ENCODE results near the gene BCL11A. TPM values are rescaled to one million over a fixed set of nuclear protein-coding genes. Genes with fewer than 3 reads are reported as not detected.
A peak's percentile ranks its signal among the peaks of the same experiment; 100 is the strongest.

BCL11A gene
- total RNA-seq, 2 experiments from 2014 or later = 0.40 to 0.64 TPM

DNA sequence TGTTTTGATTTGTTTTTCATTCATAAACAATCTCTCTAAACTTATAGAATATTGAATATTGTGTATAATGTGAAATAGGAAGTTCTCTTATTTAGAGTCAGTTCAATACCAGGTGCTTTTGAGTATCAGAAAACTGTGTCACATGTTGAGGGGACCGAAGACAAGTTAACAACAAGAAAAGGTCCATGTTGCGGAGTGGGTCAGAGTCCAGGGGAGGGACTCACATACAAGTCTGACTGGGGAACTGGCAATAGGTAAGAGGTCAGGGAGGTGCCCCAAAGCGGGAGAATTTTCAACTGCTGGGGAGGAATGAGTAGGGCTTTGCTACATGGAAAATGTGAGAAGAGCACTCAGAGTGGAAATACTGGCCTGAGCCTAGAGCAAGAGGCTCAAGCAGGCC lies 19.8 kb upstream of the BCL11A start:
- no peak for ATAC-seq (ENCODE audit: low read depth)
- Mint-ChIP-seq H3K27ac (no peak overlapping the region), H3K4me1 (peaks cover 2% of the 10 kb centered on the region), H3K4me3 (no peak overlapping the region), H3K9me3 (no peaks in the 10 kb centered on the region), H3K36me3 (no peaks in the 10 kb centered on the region), H3K27me3 (peaks cover 37% of the 10 kb centered on the region)
- POLR2A ChIA-PET = no interaction called here
- no peak for DNase-seq

DNA sequence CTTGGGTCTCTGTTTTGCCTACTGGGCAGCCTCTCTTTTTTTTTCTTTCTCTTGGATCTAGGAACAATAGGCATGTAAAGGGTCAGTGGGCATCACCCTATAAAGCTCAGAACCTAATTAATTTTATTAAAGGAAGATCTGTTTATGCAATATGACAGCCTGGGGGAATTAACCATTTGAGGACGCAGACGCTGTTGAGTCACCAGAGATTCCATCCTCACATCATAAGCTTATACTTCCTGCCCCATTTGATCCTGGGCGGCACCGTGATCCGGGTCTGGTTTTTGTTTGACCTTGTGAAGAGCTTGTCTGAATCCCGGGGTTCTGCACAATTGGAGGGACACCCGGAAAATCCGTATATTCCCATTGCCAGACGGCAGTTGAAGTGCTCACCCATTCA lies 16.8 kb upstream of the BCL11A start:
- H3K4me3 Mint-ChIP-seq = no peak overlapping the region
- DNase-seq = no peak
- no peak overlapping the region for H3K27ac Mint-ChIP-seq
- H3K36me3 Mint-ChIP-seq = no peaks in the 10 kb centered on the region
- POLR2A ChIA-PET = interaction anchor here (1.0 kb wide), 1 partner anchor 11 kb away, joined by 6 read pairs; no protein-coding TSS in a partner anchor
- peaks cover 52% of the 10 kb centered on the region for H3K27me3 Mint-ChIP-seq
- H3K9me3 Mint-ChIP-seq = no peaks in the 10 kb centered on the region
- peaks cover 2% of the 10 kb centered on the region for H3K4me1 Mint-ChIP-seq
- no peak for ATAC-seq (ENCODE audit: low read depth)

DNA sequence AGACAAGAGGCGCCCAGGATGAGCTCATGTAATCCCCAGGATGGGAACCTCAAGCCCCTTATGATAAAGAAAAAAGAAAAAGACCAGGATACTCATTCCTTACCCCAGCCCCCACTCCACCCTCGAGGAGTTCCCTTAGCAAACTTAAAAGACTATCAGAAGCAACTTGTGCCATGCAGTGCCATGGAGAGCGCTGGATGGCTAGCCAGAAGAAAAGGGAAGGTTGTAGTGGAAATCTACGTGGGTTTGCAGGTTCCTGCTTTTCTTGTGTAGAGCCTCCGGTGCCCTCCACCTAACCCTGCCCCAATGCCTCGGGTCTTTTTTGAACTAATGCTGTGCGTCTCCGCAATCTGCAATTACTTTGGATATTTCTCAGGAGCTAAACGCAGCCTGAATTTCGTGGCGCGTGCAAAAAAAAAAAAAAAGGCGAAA lies 16.2 kb upstream of the BCL11A start:
- Mint-ChIP-seq H3K27me3 (peaks cover 54% of the 10 kb centered on the region), H3K4me3 (no peak overlapping the region), H3K27ac (no peak overlapping the region), H3K9me3 (no peaks in the 10 kb centered on the region), H3K36me3 (no peaks in the 10 kb centered on the region), H3K4me1 (peaks cover 4% of the 10 kb centered on the region)
- DNase-seq = no peak
- no peak for ATAC-seq (ENCODE audit: low read depth)
- POLR2A ChIA-PET = interaction anchor here (1.0 kb wide), 1 partner anchor 10 kb away, joined by 6 read pairs; no protein-coding TSS in a partner anchor

DNA sequence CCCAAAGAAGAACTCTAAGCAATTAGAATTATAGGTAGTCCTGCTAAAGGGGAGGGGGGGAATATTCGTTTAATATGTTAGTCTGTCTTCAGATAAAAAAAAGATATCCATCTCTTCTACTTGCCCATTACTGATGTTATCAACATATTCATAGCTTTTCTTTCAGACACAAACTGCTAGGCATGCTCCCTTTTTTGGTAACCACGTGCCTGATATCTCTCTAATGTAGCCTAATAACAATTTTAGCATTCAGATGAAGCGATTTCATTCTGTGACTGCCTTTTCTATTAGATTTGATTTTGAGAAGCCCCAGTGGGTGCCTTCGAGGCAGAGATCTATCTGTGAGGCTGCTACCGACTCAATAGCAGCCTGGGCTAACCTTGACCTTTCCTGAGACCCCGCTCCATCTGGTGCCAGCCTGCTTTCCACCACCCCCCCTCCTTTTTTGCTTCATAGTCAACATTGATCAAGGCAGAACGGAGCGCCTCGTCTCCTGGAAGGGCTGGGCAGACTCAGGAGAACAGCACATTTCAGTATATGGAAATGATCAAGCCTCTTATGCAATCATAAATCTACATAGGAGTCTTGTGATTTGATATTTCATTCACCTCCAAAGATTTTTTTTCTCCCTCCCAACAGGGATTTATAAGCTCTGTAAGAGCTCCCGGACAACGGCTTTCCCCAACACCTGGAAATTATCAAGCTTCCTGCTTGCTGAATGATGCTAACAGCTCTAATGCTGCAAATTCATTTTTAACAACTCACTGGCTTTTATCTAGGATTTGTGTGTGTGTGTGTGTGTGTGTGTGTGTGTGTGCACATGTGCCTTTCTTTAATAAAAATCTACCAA lies 14.7 kb upstream of the BCL11A start:
- DNase-seq (no peak), ATAC-seq (ENCODE audit: low read depth) (no peak)
- H3K27ac Mint-ChIP-seq = no peak overlapping the region
- H3K9me3 Mint-ChIP-seq = no peaks in the 10 kb centered on the region
- H3K4me3 Mint-ChIP-seq = no peak overlapping the region
- no peaks in the 10 kb centered on the region for H3K36me3 Mint-ChIP-seq
- peaks cover 57% of the 10 kb centered on the region for H3K27me3 Mint-ChIP-seq
- peaks cover 5% of the 10 kb centered on the region for H3K4me1 Mint-ChIP-seq
- POLR2A ChIA-PET = no interaction called here

DNA sequence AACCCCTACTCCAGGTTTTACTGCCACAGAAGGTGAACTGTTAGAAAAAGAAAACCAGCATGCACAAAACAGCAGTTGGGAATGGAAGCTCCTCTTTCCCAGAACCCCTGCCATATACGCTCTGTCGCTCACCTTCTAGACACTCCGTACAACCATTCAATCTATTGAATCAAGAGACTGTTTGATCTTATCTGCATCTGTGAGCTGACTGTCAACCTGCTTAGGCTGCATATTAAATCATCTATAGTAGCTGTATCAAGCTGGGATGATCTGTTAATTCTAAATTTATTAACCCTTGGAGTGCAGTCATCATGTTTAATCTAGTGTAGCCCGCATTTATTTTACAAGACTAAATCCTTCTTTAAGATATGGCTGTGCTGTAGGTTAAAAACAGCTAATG lies 13.6 kb upstream of the BCL11A start:
- H3K27me3 Mint-ChIP-seq = peaks cover 60% of the 10 kb centered on the region

DNA sequence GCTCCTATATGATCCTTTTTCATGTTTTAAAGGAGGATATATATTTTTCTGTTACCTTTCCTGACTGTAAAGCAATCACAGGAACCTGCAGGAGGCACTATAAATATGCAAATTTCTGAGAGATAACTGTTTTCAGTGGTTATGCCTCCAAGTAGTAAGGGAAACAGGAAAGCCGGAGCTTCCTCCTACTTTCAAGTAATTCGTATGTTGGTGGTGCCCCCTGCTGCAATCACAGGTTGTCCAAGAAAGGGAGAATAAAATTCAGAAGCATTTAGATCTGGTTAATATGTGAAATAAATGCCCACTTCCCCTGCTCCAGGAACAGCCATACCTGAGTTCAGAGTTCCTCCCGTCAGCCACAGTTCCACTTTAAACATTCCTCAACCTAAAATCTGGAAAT lies 12.0 kb upstream of the BCL11A start:
- no peak for DNase-seq
- H3K27me3 Mint-ChIP-seq = peaks cover 66% of the 10 kb centered on the region
- peaks cover 5% of the 10 kb centered on the region for H3K4me1 Mint-ChIP-seq
- H3K36me3 Mint-ChIP-seq = no peaks in the 10 kb centered on the region
- H3K4me3 Mint-ChIP-seq = no peak overlapping the region
- ATAC-seq (ENCODE audit: low read depth) = no peak
- POLR2A ChIA-PET = no interaction called here
- no peak overlapping the region for H3K27ac Mint-ChIP-seq
- no peaks in the 10 kb centered on the region for H3K9me3 Mint-ChIP-seq

More for the DNA sequence above, 13.6 kb upstream of the BCL11A start:
- no peak for ATAC-seq (ENCODE audit: low read depth)
- Mint-ChIP-seq H3K36me3 (no peaks in the 10 kb centered on the region), H3K27ac (no peak overlapping the region), H3K4me1 (peaks cover 5% of the 10 kb centered on the region), H3K4me3 (no peak overlapping the region), H3K9me3 (no peaks in the 10 kb centered on the region)
- DNase-seq = no peak
- POLR2A ChIA-PET = no interaction called here

DNA sequence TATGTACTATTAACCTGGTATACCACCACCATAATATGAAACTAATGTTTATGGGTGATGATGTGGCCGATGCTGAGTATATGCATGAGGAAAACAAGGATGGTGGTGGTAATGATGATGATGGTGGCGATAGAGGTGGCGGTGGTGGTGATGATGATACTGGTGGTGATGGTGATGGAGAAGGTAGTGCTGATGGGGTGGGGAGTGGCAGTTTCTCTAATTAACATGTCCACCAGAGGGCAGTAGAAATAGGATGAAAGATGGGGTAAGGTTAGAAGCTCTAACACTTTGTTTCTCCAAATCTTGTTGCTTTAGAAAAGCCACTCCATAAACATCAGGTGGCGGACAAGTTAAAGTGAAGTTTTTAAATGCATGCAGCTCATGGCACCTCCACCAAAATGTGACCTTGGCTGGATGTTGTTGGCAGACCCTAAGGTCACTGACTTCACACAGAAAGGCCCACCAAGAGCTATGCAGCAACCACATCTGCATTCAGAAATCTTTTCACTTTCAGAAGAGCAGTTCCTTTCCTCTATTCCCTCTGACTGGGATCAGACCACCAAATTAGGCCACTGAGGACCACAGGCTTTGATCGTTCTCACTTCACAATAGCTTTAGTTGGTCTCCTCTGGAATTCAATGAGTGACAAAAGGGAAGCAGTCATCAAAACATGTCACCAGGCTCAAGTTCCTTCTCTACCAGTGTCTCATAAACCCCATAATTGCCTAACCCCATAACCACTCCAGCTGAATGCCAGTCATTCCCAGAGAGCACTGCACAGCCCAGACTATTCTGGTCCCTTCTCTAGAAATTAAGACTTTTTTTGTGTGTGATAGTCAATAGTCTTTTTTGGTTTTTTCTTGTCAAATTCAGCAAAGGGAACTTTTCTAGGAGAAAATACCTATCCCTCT lies 7.5 kb upstream of the BCL11A start:
- DNase-seq = no peak
- POLR2A ChIA-PET = no interaction called here
- Mint-ChIP-seq H3K36me3 (no peaks in the 10 kb centered on the region), H3K9me3 (no peaks in the 10 kb centered on the region), H3K4me3 (no peak overlapping the region), H3K4me1 (peaks cover 10% of the 10 kb centered on the region), H3K27me3 (peaks cover 91% of the 10 kb centered on the region), H3K27ac (no peak overlapping the region)
- ATAC-seq (ENCODE audit: low read depth) = peak; percentile 61

DNA sequence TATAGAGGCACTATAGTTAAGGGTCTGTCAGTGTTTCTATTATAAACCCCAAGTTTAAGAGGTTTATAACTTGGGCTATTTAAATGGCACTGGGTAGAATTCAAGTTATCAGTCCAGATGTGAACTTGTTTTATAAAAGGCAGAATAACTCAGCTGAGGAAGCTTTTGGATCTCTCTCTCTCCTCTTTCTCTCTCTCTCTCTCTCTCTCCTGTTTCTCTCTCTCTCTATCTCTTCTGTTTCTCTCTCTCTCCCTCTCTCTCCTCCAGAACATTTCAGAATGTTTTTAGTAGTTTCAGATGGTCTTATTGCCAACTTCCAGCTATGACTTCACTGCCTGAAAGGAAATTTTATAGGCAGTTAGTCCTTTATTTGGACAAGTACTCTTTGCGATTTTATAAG lies 6.4 kb upstream of the BCL11A start:
- no peak for DNase-seq
- POLR2A ChIA-PET = interaction anchor here (0.6 kb wide), 1 partner anchor 10 kb away, joined by 6 read pairs; no protein-coding TSS in a partner anchor
- H3K4me1 Mint-ChIP-seq = peaks cover 18% of the 10 kb centered on the region
- ATAC-seq (ENCODE audit: low read depth) = no peak
- H3K9me3 Mint-ChIP-seq = no peaks in the 10 kb centered on the region
- peaks cover 91% of the 10 kb centered on the region for H3K27me3 Mint-ChIP-seq
- H3K36me3 Mint-ChIP-seq = no peaks in the 10 kb centered on the region
- no peak overlapping the region for H3K4me3 Mint-ChIP-seq
- H3K27ac Mint-ChIP-seq = no peak overlapping the region

DNA sequence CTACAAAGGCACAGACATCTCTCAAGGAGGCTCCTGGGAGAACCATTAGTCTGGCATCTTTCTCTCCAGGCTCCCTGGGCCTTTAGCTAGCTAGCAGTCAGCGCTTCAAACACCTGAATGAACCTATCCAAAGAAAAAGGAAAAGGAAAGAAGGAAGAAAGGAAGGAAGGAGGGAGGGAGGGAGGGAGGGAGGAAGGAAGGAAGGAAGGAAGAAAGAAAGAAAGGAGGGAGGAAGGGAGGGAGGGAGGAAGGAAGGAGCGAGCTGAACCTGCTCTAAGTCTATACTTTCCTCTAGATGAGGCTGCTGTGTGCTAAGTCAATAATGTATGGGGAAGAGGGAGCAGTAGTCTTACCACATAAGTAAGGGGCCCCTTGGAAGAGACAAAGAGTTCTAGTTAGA lies 5.1 kb upstream of the BCL11A start:
- peaks cover 82% of the 10 kb centered on the region for H3K27me3 Mint-ChIP-seq
- no peaks in the 10 kb centered on the region for H3K36me3 Mint-ChIP-seq
- no peaks in the 10 kb centered on the region for H3K9me3 Mint-ChIP-seq
- DNase-seq (no peak), ATAC-seq (ENCODE audit: low read depth) (no peak)
- H3K4me3 Mint-ChIP-seq = no peak overlapping the region
- no peak overlapping the region for H3K27ac Mint-ChIP-seq
- H3K4me1 Mint-ChIP-seq = peaks cover 16% of the 10 kb centered on the region
- POLR2A ChIA-PET = no interaction called here

DNA sequence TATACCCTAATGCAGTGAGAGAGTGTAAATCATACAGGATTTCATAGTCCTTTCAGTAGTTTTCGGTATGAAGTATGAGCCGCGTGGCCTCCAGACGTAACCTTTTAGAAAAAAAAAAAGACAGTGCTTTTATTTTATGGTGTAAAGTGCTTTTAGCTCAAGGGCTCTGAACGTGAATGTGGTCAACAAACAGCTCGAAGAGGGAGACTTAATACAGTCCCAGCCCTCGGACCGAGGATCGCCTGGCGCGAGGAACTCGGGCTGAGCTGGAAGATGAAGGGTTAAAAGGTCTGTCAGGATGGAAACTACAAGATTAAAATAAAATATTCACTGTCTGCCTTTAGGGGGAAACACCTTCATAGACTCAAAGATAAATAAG lies 4.0 kb upstream of the BCL11A start:
- peak overlapping the region; percentile 71 for H3K4me3 Mint-ChIP-seq
- H3K4me1 Mint-ChIP-seq = peaks cover 18% of the 10 kb centered on the region

DNA sequence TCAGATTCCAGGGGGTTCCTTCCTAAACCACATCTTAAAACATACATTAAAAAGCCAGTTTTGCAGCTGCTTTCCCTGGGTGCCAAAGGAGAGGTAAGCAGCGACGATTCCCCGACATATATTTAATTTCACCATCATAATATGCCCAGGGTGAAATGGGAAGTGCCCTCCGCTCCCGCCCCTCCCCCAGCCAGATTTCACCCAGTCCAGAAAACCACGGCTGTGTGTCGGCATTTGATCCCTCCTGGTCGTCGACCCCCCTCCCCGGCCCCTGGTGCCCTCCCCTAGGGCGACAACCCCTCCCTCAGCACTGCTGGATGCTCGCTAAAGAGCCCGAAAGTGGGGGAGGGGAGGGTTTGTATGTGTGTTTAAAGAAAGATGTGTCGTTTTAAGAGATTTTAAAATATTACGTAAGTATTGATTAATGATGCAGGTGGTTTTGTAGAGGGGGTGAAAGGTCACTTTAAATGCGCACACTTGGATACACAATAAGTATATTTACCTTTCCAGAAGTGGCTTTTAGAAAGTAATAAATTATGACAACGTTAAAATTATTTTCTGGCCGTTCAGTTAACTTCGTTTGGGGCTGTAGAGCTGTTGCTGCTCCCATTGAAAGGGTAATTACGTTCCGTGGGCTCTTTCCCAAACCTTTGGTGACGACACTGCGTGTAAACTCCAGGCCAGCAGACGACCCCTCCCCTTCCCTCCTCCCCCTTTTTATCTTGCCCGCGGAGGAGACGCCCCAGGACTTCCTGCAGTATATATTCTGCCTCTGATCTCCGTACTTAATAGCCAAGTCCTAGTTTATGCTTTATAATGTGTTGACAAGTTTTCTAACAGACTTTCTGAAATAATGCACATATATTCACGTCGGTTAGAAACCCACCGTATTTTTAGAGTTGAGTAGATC lies 3.4 kb upstream of the BCL11A start:
- Mint-ChIP-seq H3K36me3 (no peaks in the 10 kb centered on the region), H3K4me1 (peaks cover 20% of the 10 kb centered on the region), H3K4me3 (peak overlapping the region; percentile 71), H3K27ac (no peak overlapping the region), H3K27me3 (peaks cover 80% of the 10 kb centered on the region), H3K9me3 (no peaks in the 10 kb centered on the region)
- DNase-seq (no peak), ATAC-seq (ENCODE audit: low read depth) (no peak)
- POLR2A ChIA-PET = no interaction called here

More for the DNA sequence above, 4.0 kb upstream of the BCL11A start:
- H3K27me3 Mint-ChIP-seq = peaks cover 82% of the 10 kb centered on the region
- POLR2A ChIA-PET = no interaction called here
- H3K9me3 Mint-ChIP-seq = no peaks in the 10 kb centered on the region
- no peaks in the 10 kb centered on the region for H3K36me3 Mint-ChIP-seq
- no peak overlapping the region for H3K27ac Mint-ChIP-seq
- DNase-seq = no peak
- no peak for ATAC-seq (ENCODE audit: low read depth)

DNA sequence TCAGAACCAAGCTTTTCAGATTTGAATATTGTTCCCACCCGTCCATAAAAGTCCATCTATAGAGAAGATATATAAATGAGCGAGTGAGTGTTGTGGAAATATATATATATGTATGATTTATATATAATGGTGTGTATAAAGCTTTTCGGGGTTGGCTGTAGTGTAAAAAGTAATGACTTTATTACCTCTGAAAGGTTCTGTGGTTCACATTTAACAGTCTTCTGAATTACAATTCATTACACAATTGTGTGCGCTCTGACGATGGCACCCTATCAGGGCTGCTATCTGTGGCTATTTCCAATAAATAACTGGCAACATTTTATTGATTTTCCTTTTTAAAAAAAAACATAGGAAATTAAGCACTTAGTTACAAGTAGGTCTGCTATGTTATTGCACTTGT lies 2.7 kb upstream of the BCL11A start:
- H3K4me1 Mint-ChIP-seq = peaks cover 21% of the 10 kb centered on the region
- no peaks in the 10 kb centered on the region for H3K36me3 Mint-ChIP-seq
- POLR2A ChIA-PET = no interaction called here
- no peak overlapping the region for H3K27ac Mint-ChIP-seq
- no peak for ATAC-seq (ENCODE audit: low read depth)
- H3K27me3 Mint-ChIP-seq = peaks cover 79% of the 10 kb centered on the region
- no peaks in the 10 kb centered on the region for H3K9me3 Mint-ChIP-seq
- H3K4me3 Mint-ChIP-seq = no peak overlapping the region
- no peak for DNase-seq

DNA sequence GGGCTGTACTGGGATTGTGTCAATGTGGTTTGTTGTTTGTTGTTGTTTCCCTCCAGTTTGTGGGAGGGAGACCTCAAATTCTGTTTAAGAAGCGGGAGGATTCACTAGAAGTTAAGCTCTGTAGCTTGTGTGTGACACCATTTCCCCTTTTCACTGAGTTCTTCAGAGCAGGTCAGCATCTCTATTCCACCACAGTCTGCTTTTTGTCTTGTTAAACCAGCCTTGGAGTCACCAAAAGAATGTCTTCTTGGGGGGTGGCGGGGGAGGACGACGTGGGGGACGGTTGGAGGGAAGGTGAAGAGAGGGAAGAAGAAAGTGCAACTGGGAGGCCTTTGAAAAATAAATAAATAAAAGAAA lies 2.3 kb upstream of the BCL11A start:
- ATAC-seq (ENCODE audit: low read depth) = no peak
- H3K27ac Mint-ChIP-seq = no peak overlapping the region

More for the DNA sequence above, 2.3 kb upstream of the BCL11A start:
- Mint-ChIP-seq H3K9me3 (no peaks in the 10 kb centered on the region), H3K4me1 (peaks cover 21% of the 10 kb centered on the region), H3K4me3 (peak overlapping the region; percentile 78), H3K36me3 (no peaks in the 10 kb centered on the region), H3K27me3 (peaks cover 77% of the 10 kb centered on the region)
- POLR2A ChIA-PET = no interaction called here
- DNase-seq = no peak
